ACC112 (cell line): ENCODE data around the gene GGNBP2.

Experiments
- H2AFZ ChIP-seq: fragments of 200-600 bp; sonication (generic); one replicate; pipeline ENCODE4 v1.6.0; 2017; ENCODE audit warnings: antibody characterized with exemption, low read length; ENCODE audit not compliant: unreplicated experiment
- H3K27ac ChIP-seq: fragments of 200-600 bp; sonication (generic); 2 replicates; pipeline ENCODE4 v1.5.1; 2014; ENCODE audit warnings: low read depth, mild to moderate bottlenecking, antibody characterized with exemption, low read length, moderate library complexity
- H3K27me3 ChIP-seq: fragments of 200-600 bp; sonication (generic); 2 replicates; pipeline ENCODE4 v1.6.1; 2014; ENCODE audit warnings: mild to moderate bottlenecking, antibody characterized with exemption, low read length, moderate library complexity, mixed read lengths; ENCODE audit not compliant: insufficient read depth
- H3K36me3 ChIP-seq: fragments of 200-600 bp; sonication (generic); 2 replicates; pipeline ENCODE4 v1.6.1; 2016; ENCODE audit warnings: mild to moderate bottlenecking, antibody characterized with exemption, low read length, moderate library complexity, mixed read lengths; ENCODE audit not compliant: insufficient read depth
- H3K4me1 ChIP-seq: fragments of 200-600 bp; sonication (generic); one replicate; pipeline ENCODE4 v1.6.1; 2016; ENCODE audit warnings: low read length, mixed read lengths; ENCODE audit not compliant: insufficient read depth, unreplicated experiment, control insufficient read depth
- H3K4me3 ChIP-seq: fragments of 200-600 bp; sonication (generic); 2 replicates; pipeline ENCODE4 v1.5.1; 2014; ENCODE audit warnings: mild to moderate bottlenecking, low read depth, low read length
- H3K79me2 ChIP-seq: fragments of 200-600 bp; sonication (generic); one replicate; pipeline ENCODE4 v1.6.0; 2016; ENCODE audit warnings: low read length; ENCODE audit not compliant: control insufficient read depth, unreplicated experiment, insufficient read depth

GGNBP2 gene

GRCh38 chr17:36616061-36617029 lies 71.6 kb downstream of the GGNBP2 start:
- Histone ChIP-seq H3K4me1 (peaks cover 8% of the 10 kb centered on the region), H3K36me3 (no peaks in the 10 kb centered on the region), H3K4me3 (no peak overlapping the region), H3K79me2 (no peaks in the 10 kb centered on the region), H3K27ac (no peak overlapping the region), H3K27me3 (no peaks in the 10 kb centered on the region; the same call in 1 of the 2 replicates), H2AFZ (no peak overlapping the region)

- H3K4me3 ChIP-seq = no peak overlapping the region
- H3K4me1 ChIP-seq = no peaks in the 10 kb centered on the region
- H3K27me3 ChIP-seq = no peaks in the 10 kb centered on the region; the same call in 1 of the 2 replicates
- no peaks in the 10 kb centered on the region for H3K79me2 ChIP-seq
- no peaks in the 10 kb centered on the region for H3K36me3 ChIP-seq
- H3K27ac ChIP-seq = no peak overlapping the region
- H2AFZ ChIP-seq = no peak overlapping the region
Measured at GRCh38 chr17:36617773-36618172, 73.1 kb downstream of the GGNBP2 start.

GRCh38 chr17:36623281-36623680 lies 78.6 kb downstream of the GGNBP2 start:
- Histone ChIP-seq H3K79me2 (no peaks in the 10 kb centered on the region), H3K4me1 (no peaks in the 10 kb centered on the region), H3K27me3 (no peaks in the 10 kb centered on the region; the same call in 1 of the 2 replicates), H3K36me3 (no peaks in the 10 kb centered on the region), H3K27ac (no peak overlapping the region), H2AFZ (no peak overlapping the region), H3K4me3 (no peak overlapping the region)

DNA sequence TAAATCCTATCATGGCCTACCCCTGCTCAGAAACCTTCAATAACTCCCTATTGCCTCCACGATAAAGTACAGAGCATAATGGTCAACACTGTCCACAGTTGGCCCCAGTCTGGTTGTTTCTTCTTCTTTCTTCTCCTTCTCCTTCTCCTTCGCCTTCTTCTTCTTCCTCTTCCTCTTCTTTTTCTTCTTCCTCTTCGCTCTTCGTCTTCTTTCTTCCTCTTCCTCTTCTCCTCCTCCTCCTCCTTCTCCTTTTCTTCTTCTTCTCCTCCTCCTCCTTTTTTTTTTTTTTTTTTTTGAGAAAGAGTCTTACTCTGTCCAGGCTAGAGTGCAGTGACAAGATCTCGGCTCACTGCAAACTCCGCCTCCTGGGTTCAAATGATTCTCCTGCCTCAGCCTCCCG lies 80.5 kb downstream of the GGNBP2 start:
- Histone ChIP-seq H3K79me2 (no peaks in the 10 kb centered on the region), H3K4me3 (no peak overlapping the region), H3K27me3 (no peaks in the 10 kb centered on the region; the same call in 1 of the 2 replicates), H3K27ac (no peak overlapping the region), H3K36me3 (no peaks in the 10 kb centered on the region), H3K4me1 (no peaks in the 10 kb centered on the region), H2AFZ (no peak overlapping the region)

DNA sequence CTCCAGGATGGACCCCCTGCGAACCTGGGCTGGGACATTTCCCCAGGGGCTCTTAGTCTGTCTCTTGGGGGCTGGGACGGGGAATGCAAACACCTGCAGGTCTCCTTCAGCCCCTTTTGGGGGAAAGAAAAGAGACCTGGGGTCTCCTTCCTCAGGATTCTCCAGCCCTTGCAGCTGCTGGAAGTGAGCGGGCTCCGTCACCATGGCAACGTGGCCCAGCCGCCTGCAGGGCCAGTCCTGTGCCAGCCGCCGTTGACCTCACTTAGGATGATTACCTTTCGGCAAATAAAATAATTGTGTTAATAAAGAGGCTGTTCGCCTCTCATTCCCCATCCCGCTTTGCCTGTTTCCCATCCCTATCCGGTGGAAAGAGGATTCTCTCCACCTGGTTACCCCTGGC lies 82.4 kb downstream of the GGNBP2 start:
- H3K4me3 ChIP-seq = no peak overlapping the region
- H3K27ac ChIP-seq = no peak overlapping the region
- peaks cover 9% of the 10 kb centered on the region for H3K27me3 ChIP-seq
- no peaks in the 10 kb centered on the region for H3K79me2 ChIP-seq
- H3K36me3 ChIP-seq = no peaks in the 10 kb centered on the region
- H2AFZ ChIP-seq = no peak overlapping the region
- H3K4me1 ChIP-seq = no peaks in the 10 kb centered on the region

DNA sequence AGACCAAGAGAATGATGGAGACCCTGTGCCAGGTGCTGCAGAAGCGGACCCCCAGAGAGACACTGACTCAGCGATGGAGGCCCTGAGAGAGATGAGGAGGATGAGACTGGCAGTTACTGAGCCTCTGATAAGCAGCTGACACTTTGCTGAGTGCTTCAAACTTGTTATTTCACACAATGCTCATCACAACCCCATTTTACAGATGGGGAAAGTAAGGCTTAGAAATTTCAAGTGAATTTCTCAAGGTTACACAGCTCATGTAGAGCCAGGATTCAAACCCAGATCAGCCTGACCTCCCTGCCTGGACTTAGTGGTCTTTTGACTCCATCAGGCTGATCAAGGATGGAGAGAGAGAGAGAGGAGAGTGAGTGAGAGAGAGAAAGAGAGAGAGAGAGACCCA lies 83.9 kb downstream of the GGNBP2 start:
- Histone ChIP-seq H3K4me1 (no peaks in the 10 kb centered on the region), H3K4me3 (no peak overlapping the region), H3K27me3 (peaks cover 24% of the 10 kb centered on the region), H3K27ac (no peak overlapping the region), H2AFZ (no peak overlapping the region), H3K36me3 (no peaks in the 10 kb centered on the region), H3K79me2 (no peaks in the 10 kb centered on the region)

DNA sequence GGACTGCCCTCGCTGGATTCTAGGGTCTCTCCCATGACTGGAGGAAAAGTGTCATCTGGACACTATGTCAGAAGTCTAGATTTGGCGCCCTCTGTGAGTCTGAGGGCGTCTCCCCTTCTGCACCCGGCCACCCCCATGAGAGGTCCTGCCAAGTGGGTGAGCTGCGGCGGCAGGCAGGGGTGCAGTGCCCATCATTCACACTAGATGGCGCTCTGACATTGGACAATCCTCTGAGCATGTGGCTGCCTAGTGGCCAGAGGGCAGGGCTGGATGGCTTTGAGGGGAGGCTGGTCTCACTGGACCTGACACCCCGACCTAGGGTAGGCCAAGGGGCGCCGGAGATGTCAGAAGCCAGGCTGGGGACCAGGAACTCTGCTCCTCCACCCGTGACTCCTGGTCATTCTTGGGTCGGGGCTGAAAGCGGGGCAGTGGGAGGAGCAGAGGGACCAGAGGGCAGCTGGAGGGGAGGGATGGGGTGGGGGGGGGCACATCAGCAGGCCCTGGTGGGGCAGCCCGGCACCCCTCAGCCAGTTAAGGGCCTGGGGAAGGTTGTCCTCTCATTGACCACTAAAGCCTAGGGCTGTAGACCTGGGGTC lies 84.6 kb downstream of the GGNBP2 start:
- Histone ChIP-seq H3K79me2 (no peaks in the 10 kb centered on the region), H3K4me3 (no peak overlapping the region), H3K27me3 (peaks cover 31% of the 10 kb centered on the region), H3K27ac (no peak overlapping the region), H2AFZ (no peak overlapping the region), H3K4me1 (no peaks in the 10 kb centered on the region), H3K36me3 (no peaks in the 10 kb centered on the region)

- no peak overlapping the region for H2AFZ ChIP-seq
- no peak overlapping the region for H3K27ac ChIP-seq
- peaks cover 38% of the 10 kb centered on the region for H3K27me3 ChIP-seq
- H3K4me1 ChIP-seq = no peaks in the 10 kb centered on the region
- H3K36me3 ChIP-seq = no peaks in the 10 kb centered on the region
- H3K79me2 ChIP-seq = no peaks in the 10 kb centered on the region
- H3K4me3 ChIP-seq = no peak overlapping the region
Measured at GRCh38 chr17:36629970-36630502, 85.3 kb downstream of the GGNBP2 start.

DNA sequence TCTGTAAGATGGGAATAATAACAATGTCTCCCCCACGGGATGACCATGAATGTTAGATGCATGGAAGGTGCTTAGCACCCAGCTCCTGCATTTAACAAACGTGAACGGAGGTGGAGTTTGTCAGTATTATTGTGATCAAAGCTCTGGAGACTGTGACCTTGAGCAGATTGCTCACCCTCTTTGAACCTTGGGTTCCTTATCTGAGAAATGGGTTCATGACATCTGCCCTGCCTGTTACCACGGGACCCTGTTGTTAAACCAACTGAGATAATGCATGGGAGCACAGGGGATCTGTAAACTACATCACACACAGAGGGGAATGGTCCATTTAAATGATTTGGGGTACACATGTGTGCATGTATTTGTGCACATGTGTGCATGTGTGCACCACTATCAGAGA lies 86.3 kb downstream of the GGNBP2 start:
- Histone ChIP-seq H3K27me3 (peaks cover 45% of the 10 kb centered on the region), H3K4me3 (no peak overlapping the region), H3K36me3 (no peaks in the 10 kb centered on the region), H3K79me2 (no peaks in the 10 kb centered on the region), H3K27ac (no peak overlapping the region), H3K4me1 (no peaks in the 10 kb centered on the region), H2AFZ (no peak overlapping the region)

DNA sequence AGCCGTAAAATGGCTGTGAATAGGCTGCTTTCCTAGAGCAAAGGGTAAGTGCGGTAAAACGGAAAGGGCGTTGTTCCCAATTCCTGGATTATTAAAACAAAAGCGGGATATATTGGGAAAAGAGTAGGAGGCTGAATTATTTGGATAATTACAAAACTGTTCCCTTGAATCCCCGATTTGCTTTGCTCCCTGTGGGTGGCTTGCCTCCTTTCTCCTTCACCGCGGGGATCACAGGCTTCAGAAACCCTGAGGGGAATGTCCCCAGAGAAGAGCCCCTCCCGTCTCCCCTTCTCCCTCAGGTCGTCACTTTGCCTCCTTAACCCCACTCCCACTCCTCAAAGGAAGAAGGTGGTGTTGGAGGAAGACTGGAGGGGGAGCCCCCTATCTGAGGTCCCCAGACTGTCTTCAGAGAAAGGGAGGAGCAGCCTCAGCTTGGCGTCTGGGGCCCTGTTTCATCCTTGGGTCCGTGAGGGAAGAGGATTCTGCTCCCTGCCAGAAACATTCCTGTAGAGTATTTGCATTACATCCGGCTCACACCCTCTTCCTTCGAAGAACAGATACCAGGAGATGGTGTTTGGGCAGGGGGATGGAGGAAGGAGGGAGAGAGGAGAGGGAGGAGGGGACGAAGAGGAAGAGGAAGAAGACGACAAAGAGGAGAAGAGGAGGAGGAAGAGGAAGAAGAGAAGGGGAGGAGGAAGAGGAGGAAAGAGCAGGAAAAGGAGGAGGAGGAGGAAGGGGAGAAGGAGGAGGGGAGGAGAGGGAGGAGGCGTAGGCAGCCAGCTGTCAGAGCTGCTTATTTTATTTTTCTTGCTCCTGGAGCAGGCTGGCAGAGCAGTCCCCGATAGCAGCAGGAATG lies 88.4 kb downstream of the GGNBP2 start:
- Histone ChIP-seq H3K4me1 (no peaks in the 10 kb centered on the region), H3K27ac (no peak overlapping the region), H3K36me3 (no peaks in the 10 kb centered on the region), H3K27me3 (peaks cover 63% of the 10 kb centered on the region), H2AFZ (no peak overlapping the region), H3K79me2 (no peaks in the 10 kb centered on the region), H3K4me3 (no peak overlapping the region)
